GM13977 (cell line): ENCODE measurements around the gene TFB1M.
"Not testable (repeated sequence)": the region's sequence is repeated elsewhere in the genome, so short reads cannot be mapped to it uniquely, and the experiment has no call there.

ENCODE experiments used
- DNase-seq: peaks from one replicate; pipeline ENCODE4 v3.0.0; 2012; ENCODE audit warnings: low spot score
- in situ Hi-C: fragments of 300-500 bp; cut with MboI; formaldehyde crosslinking; loops from one replicate; pipeline ENCODE4 v1.12.0; 2022; ENCODE audit warnings: low sequenced_read_pairs, low pct_unique_long_range_greater_than_20kb, mixed read lengths, inconsistent platforms; ENCODE audit not compliant: unreplicated experiment
- TF ChIP-seq, protein P1 (sequence below): IDR thresholded peaks from 2 replicates; pipeline ENCODE4 v1.5.1; 2012; ENCODE audit warnings: mild to moderate bottlenecking, control low read depth; ENCODE audit not compliant: insufficient read depth; ENCODE audit errors: extremely low read depth, missing control alignments

TFB1M gene

DNA sequence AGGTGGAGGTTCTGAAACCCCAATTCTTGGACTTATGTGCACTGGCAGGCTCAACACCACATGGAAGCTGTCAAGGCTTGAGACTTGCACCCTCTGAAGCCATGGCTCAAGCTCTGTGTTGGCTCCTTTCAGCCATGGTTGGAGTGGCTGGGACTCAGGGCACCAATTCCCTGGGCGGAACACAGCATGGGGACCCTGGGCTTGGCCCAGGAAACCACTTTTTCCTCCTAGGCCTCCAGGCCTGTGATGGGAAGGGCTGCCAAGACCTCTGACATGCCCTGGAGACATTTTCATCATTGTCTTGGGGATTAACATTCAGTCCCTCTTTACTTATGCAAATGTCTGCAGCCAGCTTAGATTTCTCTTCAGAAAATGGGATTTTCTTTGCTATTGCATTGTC is 76.7 kb downstream of the TFB1M start:
- DNase-seq = no peak
- in situ Hi-C loops = no loop called here
- TF ChIP-seq, protein P1, sequence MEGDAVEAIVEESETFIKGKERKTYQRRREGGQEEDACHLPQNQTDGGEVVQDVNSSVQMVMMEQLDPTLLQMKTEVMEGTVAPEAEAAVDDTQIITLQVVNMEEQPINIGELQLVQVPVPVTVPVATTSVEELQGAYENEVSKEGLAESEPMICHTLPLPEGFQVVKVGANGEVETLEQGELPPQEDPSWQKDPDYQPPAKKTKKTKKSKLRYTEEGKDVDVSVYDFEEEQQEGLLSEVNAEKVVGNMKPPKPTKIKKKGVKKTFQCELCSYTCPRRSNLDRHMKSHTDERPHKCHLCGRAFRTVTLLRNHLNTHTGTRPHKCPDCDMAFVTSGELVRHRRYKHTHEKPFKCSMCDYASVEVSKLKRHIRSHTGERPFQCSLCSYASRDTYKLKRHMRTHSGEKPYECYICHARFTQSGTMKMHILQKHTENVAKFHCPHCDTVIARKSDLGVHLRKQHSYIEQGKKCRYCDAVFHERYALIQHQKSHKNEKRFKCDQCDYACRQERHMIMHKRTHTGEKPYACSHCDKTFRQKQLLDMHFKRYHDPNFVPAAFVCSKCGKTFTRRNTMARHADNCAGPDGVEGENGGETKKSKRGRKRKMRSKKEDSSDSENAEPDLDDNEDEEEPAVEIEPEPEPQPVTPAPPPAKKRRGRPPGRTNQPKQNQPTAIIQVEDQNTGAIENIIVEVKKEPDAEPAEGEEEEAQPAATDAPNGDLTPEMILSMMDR = no peak

DNA sequence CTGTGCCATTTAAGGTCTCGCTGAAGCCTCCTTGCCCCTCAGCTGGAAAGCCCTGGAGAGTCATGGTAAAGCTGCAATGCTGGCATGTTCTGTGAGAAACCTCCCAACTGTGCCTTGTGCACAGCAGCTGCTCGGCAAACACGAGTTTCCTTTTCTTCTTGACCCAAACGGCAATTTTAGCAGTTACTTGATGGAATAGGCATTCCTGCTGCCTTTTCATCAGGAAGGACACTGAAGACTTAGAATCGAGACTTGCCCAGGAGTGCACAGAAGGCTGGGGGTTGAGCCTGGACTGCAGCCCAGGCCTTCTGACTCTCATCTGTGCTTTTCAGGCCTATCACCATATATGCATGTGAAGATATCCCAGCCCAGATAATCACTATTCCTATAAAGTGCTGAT is 79.2 kb downstream of the TFB1M start:
- TF ChIP-seq, protein P1 = no peak
- no peak for DNase-seq
- in situ Hi-C loops = no loop called here

DNA sequence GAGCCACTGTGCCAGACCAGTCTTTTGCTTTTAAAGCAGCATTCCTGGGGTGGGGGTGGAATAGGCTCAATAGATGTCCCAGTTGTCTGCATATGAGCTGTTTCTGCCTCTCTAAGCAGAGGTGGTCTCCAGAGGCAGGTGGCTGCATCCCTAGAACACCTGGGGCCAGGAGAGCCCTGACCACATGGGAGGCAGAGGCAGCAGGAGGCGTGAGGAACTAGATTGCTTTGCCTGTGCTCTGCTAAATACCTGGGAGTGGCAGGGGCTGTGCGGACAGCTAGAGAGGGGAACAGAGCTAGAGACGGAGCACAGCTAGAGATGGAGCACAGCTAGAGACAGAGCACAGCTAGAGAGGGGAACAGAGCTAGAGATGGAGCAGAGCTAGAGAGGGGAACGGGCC is 79.6 kb downstream of the TFB1M start:
- TF ChIP-seq, protein P1 = no peak

DNA sequence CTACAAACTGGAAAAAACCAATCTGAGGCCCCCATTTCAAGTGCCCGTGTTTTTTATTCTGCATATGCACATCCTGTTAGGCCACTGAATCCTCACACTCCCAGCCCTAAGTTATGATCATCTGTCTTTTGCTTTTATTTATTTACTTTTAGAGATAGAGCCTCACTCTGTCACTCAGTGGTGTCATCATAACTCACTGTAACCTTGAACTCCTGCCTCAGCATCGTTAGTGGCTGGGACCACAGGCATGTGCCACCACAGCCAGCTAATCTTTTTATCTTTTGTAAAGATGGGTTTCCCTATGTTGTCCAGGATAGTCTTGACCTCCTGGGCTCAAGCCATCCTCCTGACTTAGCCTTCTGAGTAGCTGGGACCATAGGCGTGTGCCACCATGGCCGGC is 80.1 kb downstream of the TFB1M start:
- TF ChIP-seq, protein P1 = no peak
- in situ Hi-C loops = no loop called here
- DNase-seq = no peak

More for the DNA sequence above, 79.6 kb downstream of the TFB1M start:
- in situ Hi-C loops = no loop called here
- no peak for DNase-seq

DNA sequence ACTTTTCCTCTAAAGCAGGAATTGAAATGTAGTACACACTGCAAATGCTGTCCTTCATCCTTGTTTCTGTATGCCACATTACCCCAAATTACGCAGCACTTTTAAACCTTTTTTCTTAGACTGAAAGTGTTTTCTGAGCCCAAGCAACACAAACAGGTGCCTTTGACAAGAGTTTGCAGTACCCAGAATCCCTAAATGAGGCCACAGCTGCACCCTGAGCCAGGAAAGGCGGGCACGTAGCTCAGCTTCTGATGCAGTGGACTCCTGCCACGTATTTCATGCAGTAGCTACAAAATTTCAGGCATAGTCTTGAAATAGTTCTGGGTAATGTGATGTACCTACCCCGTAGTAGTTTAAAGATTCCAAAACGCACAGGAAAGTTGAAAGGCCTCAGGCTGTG is 81.4 kb downstream of the TFB1M start:
- TF ChIP-seq, protein P1 = no peak
- in situ Hi-C loops = no loop called here
- DNase-seq = no peak

DNA sequence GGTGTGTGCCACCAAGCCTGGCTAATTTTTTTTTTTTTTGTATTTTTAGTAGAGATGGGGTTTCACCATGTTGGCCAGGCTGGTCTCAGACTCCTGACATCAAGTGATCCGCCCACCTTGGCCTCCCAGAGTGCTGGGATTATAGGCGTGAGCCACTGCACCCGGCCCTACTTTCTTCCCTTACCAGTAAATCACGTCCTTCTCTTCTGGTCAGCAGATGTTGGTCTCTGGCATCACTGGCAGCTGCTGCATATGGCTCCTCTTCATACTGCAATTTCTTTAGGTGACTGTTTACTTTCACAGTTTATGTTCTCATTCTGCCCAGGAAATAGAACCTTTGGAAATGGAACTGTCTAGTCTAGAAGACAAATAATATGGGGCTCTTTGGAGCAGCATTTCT is 83.3 kb downstream of the TFB1M start:
- in situ Hi-C loops, DNase-seq: not testable (repeated sequence)

DNA sequence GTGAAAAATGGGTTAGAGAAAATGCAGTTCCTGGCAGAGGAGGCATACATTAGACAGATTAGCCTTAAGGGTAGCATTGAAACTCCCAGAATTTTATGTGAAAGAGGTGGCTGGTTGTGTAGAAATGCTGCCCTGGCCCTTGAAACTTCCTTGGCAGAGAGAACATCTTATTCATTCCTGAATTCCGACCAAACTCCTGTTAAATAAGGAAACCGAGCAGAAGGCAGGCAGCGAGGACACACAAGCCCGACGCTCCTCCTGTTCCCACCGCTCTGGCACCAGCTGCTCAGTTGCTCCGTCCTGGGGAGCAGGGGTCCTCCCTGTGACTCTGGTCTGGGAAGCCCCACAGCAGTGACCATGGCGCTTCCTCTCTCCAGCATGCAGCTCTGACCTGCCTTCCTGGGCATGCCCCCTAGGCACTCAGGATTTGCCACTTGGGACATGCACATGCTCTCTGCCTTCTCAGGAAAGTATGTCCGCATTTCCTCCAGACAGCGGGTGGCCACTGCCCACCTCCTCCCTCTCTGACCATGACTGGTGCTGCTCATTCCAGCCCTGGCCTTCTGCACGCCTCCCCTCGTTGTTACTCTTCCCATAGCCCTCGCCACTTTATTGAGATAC is 85.6 kb downstream of the TFB1M start:
- TF ChIP-seq, protein P1 = no peak
- in situ Hi-C loops = no loop called here
- no peak for DNase-seq
